COLO668 (cell line): ENCODE data around the gene CD55.
"Not testable (repeated sequence)": the region's sequence is repeated elsewhere in the genome, so short reads cannot be mapped to it uniquely, and the experiment has no call there.

Experiments used
- DNase-seq: peaks from one replicate; lab custom pipeline; 2025; ENCODE audit not compliant: unreplicated experiment; lab: John Stamatoyannopoulos, UW

The CD55 gene

DNA sequence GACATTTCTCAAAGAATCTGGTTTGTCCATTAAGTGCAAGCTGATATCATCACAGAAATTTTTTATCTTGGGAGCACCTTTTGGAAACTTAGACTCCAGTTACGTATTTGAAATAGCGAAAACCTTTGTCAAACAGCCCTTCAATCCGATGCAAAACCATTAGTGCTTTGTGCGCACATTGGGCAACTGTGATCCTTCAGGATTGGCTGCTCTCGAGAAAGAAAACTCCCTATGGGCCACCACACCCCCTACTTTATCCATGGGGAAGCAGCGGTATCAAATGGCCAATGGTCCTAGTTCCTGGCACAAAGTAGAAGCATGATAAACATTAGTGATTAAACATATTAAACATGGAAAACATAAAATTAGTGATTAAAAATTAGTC, 16.0 kb upstream of the CD55 start:
- no peak for DNase-seq

- no peak for DNase-seq
Observed at GRCh38 chr1:207306023-207306422, 15.5 kb upstream of the CD55 start.

DNA sequence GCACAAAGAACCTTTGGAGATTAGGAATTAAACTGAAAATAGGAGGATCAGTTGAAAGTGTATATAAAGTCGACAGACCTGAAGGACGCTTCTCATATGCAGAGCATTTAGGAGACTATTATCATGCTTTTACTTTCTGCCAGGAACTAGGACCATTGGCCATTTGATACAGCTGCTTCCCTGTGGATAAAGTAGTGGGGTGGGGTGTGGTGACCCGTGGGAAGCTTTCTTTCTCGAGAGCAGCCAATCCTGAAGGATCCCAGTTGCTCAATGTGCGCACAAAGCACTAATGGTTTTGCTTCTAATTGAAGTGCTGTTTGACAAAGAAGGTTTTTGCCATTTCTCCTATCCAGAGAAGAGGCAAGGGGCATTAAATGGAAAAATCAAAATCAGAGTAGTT, 14.9 kb upstream of the CD55 start:
- no peak for DNase-seq

DNA sequence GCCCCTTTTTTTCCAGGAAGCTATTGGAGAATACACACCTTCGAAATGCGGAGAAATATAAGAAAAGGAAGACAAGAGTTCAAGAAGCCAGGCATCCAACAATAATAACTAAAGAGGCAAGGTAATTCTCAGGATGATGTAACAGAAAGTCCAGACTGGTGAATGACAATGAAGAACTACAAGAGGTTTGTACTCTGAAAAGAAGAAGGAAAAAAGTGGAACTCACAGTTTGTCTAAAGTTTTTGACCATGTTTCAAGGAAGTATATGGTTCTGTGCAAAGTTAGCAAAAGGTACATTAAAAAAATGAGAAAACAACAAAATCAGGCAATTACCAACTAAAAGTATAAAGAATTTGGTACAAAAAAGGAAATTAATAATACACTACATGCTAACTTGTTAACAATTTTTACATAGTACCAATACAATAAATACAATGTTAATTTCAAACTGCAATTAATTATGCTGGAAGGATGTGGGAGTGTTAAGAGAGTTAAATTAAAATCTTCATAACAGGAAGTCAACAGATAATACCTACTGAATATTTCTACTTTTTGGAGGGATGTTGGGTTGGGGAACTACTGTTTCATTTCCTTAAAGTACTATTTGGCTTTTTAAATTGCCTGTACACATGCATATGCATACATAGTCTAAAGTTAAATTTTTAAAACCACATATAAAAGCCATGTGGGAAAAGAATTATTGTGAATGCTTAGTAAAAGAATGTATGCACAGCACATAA, 12.9 kb upstream of the CD55 start:
- no peak for DNase-seq

DNA sequence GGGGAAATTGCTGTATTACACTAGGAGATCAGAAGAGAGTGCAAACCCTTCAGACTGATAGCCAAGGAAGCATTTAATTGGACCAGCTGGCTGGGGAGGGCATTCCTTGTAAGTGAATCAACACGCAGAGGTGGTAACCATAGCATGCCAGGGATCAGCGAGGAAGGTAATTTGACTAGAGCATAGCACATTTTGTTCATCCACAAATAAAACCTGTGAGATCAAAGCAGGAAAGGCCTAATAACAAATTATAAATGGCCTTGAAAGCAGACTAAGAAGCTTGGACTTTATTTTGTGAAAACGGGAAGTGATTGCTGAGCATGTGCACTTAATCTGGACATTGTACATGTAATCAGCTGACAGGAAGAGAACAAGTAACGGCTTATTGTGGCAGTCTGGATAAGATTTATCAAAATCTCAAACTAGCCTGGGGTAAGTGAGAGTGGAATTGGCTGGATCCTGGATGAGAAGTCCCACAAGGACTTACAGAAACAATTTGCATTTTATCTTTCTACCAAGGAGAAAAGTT, 11.7 kb upstream of the CD55 start:
- no peak for DNase-seq

DNA sequence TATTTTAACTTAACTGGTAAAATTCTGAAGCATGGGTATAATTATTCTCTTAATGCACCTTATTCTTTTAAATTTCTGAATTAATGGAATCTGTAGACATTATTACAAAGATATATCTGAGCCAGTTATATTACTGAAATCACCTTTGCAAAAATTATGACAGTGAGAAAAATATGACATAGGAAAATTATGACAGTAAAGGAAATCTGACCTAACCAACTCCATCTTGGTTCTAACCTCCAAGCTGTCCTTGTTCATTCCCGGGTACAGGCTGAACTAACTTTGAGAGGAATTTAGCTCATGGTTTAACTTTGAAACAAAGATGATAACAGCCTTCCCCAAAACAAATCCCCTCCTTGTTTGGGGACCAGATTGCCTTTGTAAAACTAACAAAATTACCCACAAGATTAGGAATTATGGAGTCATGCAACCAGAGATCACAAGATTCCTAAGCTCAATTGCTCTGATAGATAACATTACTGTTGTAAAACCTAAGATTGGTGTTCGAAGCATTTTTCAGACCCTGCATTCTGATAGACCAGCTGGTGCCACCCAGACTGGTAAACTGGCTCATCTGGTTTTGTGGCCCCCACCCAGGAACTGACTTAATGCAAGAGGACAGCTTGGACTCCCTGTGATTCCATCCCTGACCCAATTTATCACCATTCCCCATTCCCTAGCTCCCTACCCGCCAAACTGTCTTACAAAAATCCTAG, 9.4 kb upstream of the CD55 start:
- no peak for DNase-seq

DNA sequence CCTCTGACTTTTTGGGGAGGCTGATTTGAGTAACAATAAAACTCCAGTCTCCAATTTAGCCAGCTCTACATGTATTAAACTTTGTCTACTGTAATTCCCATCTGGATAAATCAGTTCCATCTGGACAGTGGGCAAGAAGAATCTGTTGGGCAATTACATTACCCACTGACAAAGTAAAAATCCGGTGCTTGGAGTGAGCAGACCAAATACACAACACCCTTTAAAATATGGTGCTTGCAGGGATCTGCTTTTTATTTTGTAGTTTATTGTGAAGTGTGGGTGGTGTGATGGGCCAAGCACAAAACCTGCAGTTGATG, 8.9 kb upstream of the CD55 start:
- DNase-seq, result no peak

DNA sequence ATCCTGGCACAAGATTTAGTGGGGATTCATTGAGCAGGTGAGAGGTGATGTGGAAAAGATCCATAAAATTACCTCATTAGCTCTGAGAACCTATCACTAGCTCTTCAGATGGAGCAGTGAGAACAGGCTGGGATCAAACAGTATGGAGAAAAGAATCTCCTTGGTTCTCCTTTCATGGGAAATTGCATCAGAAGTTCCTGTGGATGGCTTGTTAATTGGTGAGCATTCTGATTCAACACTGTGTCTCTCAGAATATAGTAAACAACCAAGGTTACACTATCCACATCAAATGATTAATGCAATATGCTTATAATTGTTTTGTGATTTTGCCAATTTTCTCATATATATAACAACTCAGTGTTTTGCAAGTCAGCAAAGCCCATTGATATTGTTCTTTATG, 8.3 kb upstream of the CD55 start:
- DNase-seq, result no peak

DNA sequence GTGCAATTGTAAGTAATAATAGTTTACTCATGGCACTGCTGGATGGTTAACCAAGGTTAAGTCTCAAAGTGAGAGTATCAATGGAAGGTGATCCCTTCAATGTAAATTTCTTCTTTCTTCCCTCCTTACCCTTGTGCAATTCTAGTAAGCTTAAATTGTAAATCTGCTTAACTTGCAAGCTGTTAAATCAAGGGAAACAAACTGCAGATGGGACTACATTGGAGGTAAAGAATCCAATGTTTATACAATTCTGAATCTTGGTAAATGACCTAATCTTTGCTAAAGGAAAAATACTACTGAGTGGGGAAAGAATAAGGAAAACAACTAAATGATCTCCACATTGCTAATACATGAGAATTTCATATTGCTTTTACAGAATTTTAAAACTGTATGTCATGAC, 6.7 kb upstream of the CD55 start:
- DNase-seq, result no peak

- DNase-seq, result no peak
Observed at GRCh38 chr1:207315435-207315834, 6.0 kb upstream of the CD55 start.

DNA sequence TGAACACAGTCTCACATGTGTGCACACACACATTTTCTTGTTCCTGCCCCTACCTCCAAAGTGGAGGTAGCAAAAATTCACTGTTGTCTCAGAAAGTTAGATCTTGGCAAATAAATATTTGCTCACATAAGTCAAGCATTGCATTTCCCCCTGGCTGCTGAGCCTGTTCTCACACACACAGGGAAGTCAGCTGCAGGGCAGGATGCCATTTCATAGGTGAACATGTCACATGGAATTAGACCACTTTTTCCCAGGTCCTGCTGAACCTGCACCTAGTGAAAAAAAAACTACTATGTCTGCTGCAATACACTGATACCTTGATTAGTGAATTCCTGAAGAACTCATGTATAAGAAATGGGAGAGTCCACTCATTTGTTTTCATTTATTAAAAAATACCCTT, 5.3 kb upstream of the CD55 start:
- DNase-seq, result no peak

DNA sequence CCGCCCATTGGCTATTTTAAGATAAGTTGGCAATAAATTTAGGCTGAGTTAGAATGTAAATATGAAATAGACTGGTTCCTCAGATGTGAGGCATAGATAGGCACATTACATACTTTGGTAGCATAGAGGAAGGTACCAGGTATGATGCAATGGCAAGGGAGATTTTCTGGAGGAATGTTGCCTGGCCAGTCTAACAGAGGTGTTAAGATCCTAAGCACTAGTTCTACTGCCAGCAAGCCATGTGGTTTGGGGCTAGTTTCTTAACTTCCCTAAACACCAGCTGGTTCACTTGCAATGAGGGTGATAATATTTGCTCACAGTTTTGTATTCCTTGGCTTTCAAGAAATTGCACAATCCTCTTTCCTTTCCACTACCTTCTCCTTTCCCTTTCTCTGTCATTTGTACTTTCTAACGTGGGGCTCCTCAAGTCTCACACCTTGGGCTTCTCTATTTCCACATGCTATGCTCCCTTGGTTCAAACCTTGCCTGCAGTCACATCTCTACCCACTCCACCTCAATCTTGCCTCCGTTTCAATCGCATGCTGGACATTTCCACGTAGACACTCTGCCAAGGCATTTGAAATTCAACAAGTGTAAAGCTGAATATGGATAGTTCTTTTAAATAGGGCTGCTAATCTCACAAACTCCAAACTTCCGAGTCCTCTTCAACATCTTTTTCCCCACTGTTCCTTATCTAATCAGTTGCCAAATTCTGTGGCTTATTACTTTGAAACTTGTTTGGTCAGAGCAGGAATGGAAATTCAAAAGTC, 4.7 kb upstream of the CD55 start:
- no peak for DNase-seq

DNA sequence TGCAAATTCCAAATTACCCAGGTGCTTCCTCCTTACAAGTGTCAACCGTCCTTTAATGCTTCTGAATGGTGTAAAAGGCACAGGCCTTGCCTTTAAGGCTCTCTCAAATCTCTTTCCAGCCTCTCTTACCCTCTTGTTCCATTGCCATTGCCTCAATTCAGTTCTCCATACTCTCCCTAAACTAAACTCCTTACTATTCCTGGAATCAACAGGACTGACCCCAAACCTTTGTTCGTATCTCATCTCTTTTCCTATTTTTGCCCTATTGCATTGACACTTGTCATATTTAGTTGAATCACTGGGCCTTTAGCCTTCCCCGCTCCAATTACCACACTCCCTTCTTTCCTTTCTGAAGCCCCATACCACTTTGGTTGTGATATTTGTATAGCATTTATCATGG, 3.9 kb upstream of the CD55 start:
- DNase-seq, result no peak

- no peak for DNase-seq
Observed at GRCh38 chr1:207318072-207318619, 3.3 kb upstream of the CD55 start.

DNA sequence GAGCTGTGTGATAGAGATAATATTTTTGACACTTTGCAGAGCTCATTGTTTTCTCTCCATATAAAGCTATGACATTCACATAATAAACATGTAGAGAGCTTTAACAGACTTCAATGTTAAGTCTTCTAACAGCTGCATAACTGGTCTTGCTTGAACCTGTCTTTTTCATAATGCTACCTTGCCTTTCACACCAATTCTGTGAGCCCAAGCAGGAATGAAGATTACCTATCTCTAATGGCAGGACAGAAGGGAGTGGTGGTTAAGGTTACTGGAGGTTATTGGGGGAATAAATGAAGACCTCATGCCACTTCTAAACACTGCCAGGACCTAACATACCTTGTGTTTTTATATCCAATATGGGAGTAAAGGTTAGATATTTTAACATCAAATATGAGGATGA, 2.3 kb upstream of the CD55 start:
- no peak for DNase-seq

DNA sequence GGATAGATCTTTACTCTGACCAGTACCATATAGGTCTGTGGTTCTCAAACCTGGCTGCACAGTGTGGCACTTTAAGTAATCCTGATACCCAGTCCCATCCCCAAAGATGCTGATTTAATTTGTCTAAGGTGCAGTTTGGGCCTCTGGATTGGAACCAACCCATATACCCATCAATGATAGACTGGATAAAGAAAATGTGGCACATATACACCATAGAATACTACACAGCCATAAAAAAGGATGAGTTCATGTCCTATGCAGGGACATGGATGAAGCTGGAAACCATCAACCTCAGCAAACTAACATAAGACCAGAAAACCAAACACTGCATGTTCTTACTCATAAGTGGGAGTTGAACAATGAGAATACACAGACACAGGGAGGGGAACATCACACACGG, 1.4 kb upstream of the CD55 start:
- DNase-seq, result not testable (repeated sequence)

DNA sequence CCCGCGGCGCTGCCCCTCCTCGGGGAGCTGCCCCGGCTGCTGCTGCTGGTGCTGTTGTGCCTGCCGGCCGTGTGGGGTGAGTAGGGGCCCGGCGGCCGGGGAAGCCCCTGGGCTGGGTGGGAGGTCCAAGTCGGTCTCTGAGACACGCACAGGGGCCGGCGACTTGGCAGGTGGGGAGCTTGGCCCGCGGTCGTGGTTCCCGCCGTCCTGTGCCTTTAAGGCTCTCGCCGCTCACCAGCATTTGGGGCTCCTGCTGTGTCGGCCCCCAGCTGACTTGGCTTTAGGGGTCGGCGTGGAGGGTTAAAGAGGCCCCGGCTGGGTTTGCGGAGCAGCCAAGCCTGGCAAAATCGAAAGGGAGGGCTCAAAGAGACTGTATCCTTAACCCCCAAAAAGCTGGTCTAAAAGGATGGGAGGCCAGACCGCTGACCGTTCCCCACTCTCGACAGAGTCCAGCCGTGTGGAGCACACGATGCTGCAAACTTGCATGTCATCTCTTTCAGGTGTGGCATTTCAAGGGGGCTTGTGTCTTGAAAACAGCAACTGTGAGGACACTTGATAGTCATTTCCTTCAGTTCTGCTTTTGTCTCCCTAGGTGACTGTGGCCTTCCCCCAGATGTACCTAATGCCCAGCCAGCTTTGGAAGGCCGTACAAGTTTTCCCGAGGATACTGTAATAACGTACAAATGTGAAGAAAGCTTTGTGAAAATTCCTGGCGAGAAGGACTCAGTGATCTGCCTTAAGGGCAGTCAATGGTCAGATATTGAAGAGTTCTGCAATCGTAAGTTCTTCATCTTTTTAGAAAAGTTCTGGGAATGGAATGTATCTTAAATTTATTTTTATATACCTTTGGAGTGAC, 540 bp downstream of the CD55 start:
- no peak for DNase-seq

GRCh38 chr1:207323425-207324225, 2.1 kb downstream of the CD55 start:
- no peak for DNase-seq

DNA sequence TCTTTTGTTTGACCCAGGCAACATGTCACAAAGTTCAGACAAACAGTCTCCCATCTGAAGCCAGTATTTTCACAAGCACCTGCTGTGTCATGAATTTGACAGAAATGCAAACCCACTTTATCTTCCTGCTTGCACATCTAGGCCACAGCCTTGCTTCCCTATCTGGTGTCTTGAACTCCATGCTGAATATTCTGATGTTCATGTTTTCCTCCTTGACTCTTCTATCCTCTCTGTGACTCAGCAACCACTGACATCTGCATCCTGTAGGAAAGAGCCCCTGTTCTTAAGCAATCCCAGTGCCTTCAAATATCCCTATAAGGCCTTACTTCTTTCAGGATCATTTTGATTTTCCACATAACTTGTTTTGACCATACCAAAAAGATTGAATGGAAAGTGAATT, 6.5 kb downstream of the CD55 start:
- no peak for DNase-seq

DNA sequence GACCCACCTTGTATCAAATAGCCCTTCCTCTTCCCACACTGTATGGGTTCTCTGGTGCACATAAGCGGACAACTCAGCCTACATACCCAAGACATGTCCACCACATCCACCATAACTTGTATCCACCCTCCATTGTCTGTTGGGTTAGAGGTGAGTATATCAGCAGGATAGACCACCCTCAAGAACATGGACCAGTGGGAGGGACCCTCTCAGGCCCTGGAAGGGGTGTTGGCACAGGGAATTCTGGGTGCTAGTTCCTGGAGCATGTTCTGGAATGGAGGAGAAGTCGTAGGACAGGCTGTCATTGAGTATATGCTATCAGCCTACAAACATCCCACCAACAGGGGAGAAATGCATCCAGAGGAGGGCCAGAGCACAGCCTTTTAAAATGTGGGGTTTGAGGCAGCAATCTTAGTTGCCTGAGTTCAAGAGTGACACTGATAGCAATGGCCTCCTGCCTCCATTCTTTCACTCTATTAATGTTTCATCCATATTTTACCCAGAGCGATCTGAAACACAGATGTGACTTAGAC, 7.5 kb downstream of the CD55 start:
- no peak for DNase-seq
